HCT116 (cell line): ENCODE measurements around the gene CGNL1.

Experiments used
- CEBPB ChIP-seq: IDR thresholded peaks from 2 replicates; pipeline ENCODE4 v1.6.1; 2012; ENCODE audit warnings: low read depth
- EZH2phosphoT487 ChIP-seq: fragments of 200-600 bp; IDR thresholded peaks from 2 replicates; pipeline ENCODE4 v1.6.1; 2018; ENCODE audit warnings: antibody characterized with exemption, borderline replicate concordance
- POLR2AphosphoS5 ChIP-seq: IDR thresholded peaks from 2 replicates; pipeline ENCODE4 v1.6.1; 2011; ENCODE audit warnings: mild to moderate bottlenecking, low read depth, low read length, moderate library complexity
- SIN3A ChIP-seq: IDR thresholded peaks from 2 replicates; pipeline ENCODE4 v1.6.1; 2012; ENCODE audit warnings: low read depth
- SRF ChIP-seq: IDR thresholded peaks from 2 replicates; pipeline ENCODE4 v1.6.1; 2012; ENCODE audit warnings: low read depth
- TCF7L2 ChIP-seq: IDR thresholded peaks from 2 replicates; pipeline ENCODE4 v1.7.0; 2011; ENCODE audit warnings: borderline replicate concordance, inconsistent platforms; ENCODE audit not compliant: insufficient read depth, insufficient read length; ENCODE audit errors: extremely low read depth
- YY1 ChIP-seq: IDR thresholded peaks from 2 replicates; pipeline ENCODE4 v1.6.1; 2011; ENCODE audit warnings: low read length, low read depth, moderate library complexity, mild to moderate bottlenecking; ENCODE audit not compliant: insufficient replicate concordance; ENCODE audit errors: extremely low read depth
- ZNF274 ChIP-seq: fragments of 200-500 bp; sonication (Bioruptor generic); IDR thresholded peaks from 2 replicates; pipeline ENCODE4 v1.6.1; 2014; ENCODE audit warnings: mild to moderate bottlenecking, low read depth, low read length, inconsistent platforms
- TF ChIP-seq, protein P1 (sequence below), 3 experiments: fragments of 200-600 bp in 1 of 3; sonication (generic) in 1 of 3; IDR thresholded peaks in 2 of 3; conservative IDR thresholded peaks in 1 of 3; 2 replicates each; pipeline ENCODE4 v1.5.1; 2012 to 2017; ENCODE audit warnings: low read depth in 2 of 3, low read length in 2 of 3, antibody characterized with exemption in 1 of 3, borderline replicate concordance in 1 of 3, control low read depth in 1 of 3, mild to moderate bottlenecking in 1 of 3, mixed read lengths in 1 of 3, mixed run types in 1 of 3, moderate library complexity in 1 of 3; ENCODE audit not compliant: insufficient read depth in 1 of 3
- TF ChIP-seq, protein P2 (sequence below): IDR thresholded peaks from 2 replicates; pipeline ENCODE4 v1.6.1; 2012
- TF ChIP-seq, protein P3 (sequence below): IDR thresholded peaks from 2 replicates; pipeline ENCODE4 v1.6.1; 2012; ENCODE audit warnings: low read depth

DNA sequence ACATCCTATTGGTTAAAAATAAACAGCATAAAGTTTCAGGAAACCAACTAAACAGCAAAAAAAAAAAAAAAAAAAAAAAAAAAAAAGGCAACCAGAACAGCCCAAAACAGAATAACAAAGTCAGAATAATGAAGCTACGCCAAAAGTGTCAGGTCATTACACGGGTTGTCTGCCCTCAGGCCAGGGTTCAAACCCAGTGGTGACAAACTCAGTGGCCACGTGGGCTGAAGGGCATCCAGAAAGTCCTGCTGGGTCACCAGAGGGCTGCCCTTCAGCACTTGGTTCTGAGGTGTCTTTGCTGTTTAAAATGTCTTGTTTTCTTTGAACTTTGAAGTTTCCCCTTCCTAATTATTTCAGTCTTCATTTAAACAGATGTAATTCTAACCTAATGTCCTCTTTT, 61.3 kb downstream of the CGNL1 start:
- TF ChIP-seq SRF (no peak), EZH2phosphoT487 (no peak), SIN3A (no peak), POLR2AphosphoS5 (no peak), YY1 (no peak), ZNF274 (no peak), TCF7L2 (no peak), CEBPB (no peak)
- TF ChIP-seq, protein P1, sequence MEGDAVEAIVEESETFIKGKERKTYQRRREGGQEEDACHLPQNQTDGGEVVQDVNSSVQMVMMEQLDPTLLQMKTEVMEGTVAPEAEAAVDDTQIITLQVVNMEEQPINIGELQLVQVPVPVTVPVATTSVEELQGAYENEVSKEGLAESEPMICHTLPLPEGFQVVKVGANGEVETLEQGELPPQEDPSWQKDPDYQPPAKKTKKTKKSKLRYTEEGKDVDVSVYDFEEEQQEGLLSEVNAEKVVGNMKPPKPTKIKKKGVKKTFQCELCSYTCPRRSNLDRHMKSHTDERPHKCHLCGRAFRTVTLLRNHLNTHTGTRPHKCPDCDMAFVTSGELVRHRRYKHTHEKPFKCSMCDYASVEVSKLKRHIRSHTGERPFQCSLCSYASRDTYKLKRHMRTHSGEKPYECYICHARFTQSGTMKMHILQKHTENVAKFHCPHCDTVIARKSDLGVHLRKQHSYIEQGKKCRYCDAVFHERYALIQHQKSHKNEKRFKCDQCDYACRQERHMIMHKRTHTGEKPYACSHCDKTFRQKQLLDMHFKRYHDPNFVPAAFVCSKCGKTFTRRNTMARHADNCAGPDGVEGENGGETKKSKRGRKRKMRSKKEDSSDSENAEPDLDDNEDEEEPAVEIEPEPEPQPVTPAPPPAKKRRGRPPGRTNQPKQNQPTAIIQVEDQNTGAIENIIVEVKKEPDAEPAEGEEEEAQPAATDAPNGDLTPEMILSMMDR (IDR thresholded peaks at IDR 0.05 in 2 of 3, conservative IDR thresholded peaks at IDR 0.05 in 1 of 3; ENCODE audit: borderline replicate concordance in 1 of 3, insufficient read depth in 1 of 3, low read depth in 2 of 3, low read length in 2 of 3) = no peak
- TF ChIP-seq, protein P2, sequence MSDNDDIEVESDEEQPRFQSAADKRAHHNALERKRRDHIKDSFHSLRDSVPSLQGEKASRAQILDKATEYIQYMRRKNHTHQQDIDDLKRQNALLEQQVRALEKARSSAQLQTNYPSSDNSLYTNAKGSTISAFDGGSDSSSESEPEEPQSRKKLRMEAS = no peak
- TF ChIP-seq, protein P3, sequence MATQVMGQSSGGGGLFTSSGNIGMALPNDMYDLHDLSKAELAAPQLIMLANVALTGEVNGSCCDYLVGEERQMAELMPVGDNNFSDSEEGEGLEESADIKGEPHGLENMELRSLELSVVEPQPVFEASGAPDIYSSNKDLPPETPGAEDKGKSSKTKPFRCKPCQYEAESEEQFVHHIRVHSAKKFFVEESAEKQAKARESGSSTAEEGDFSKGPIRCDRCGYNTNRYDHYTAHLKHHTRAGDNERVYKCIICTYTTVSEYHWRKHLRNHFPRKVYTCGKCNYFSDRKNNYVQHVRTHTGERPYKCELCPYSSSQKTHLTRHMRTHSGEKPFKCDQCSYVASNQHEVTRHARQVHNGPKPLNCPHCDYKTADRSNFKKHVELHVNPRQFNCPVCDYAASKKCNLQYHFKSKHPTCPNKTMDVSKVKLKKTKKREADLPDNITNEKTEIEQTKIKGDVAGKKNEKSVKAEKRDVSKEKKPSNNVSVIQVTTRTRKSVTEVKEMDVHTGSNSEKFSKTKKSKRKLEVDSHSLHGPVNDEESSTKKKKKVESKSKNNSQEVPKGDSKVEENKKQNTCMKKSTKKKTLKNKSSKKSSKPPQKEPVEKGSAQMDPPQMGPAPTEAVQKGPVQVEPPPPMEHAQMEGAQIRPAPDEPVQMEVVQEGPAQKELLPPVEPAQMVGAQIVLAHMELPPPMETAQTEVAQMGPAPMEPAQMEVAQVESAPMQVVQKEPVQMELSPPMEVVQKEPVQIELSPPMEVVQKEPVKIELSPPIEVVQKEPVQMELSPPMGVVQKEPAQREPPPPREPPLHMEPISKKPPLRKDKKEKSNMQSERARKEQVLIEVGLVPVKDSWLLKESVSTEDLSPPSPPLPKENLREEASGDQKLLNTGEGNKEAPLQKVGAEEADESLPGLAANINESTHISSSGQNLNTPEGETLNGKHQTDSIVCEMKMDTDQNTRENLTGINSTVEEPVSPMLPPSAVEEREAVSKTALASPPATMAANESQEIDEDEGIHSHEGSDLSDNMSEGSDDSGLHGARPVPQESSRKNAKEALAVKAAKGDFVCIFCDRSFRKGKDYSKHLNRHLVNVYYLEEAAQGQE = no peak
